GM12878 (cell line): ENCODE results near the gene RARG. TPM values are rescaled to one million over a fixed set of nuclear protein-coding genes. Genes with fewer than 3 reads are reported as not detected.

Source experiments
- ATF3 ChIP-seq: IDR thresholded peaks from 2 replicates; pipeline ENCODE4 v1.6.1; 2011; ENCODE audit warnings: low read depth, mild to moderate bottlenecking, low read length, moderate library complexity, borderline replicate concordance; ENCODE audit errors: extremely low read depth
- BACH1 ChIP-seq: fragments of 450-650 bp; IDR thresholded peaks from 2 replicates; pipeline ENCODE4 v1.6.1; 2017; ENCODE audit warnings: mild to moderate bottlenecking, borderline replicate concordance
- BMI1 ChIP-seq: fragments of 450-650 bp; IDR thresholded peaks from 2 replicates; pipeline ENCODE4 v1.6.1; 2016; ENCODE audit warnings: mild to moderate bottlenecking, moderate library complexity, borderline replicate concordance
- CHD2 ChIP-seq: IDR thresholded peaks from 2 replicates; pipeline ENCODE4 v1.6.1; 2011; ENCODE audit warnings: low read depth, low read length, improper control_type of control experiment, borderline replicate concordance
- CREM ChIP-seq: IDR thresholded peaks from 2 replicates; pipeline ENCODE4 v1.6.1; 2014; ENCODE audit warnings: antibody characterized with exemption, low read depth
- MYB ChIP-seq: fragments of 150-350 bp; IDR thresholded peaks from 2 replicates; pipeline ENCODE4 v1.6.1; 2014; ENCODE audit warnings: mild to moderate bottlenecking, low read depth, low read length, borderline replicate concordance
- NFXL1 ChIP-seq: fragments of 450-650 bp; IDR thresholded peaks from 2 replicates; pipeline ENCODE4 v1.6.1; 2017; ENCODE audit warnings: antibody characterized with exemption, mild to moderate bottlenecking, borderline replicate concordance
- POLR2AphosphoS5 ChIP-seq: IDR thresholded peaks from 2 replicates; pipeline ENCODE4 v1.6.1; 2011; ENCODE audit warnings: mild to moderate bottlenecking, low read length, inconsistent platforms
- RELA ChIP-seq: fragments of 450-650 bp; IDR thresholded peaks from 2 replicates; pipeline ENCODE4 v1.8.0; 2014; ENCODE audit warnings: borderline replicate concordance; ENCODE audit not compliant: partially characterized antibody
- RFX5 ChIP-seq: IDR thresholded peaks from 2 replicates; pipeline ENCODE4 v1.6.1; 2011; ENCODE audit warnings: low read depth, low read length, improper control_type of control experiment
- SIN3A ChIP-seq: IDR thresholded peaks from 2 replicates; pipeline ENCODE4 v1.6.1; 2012; ENCODE audit warnings: low read depth, low read length, improper control_type of control experiment
- SIX5 ChIP-seq: IDR thresholded peaks from 2 replicates; pipeline ENCODE4 v1.6.1; 2011; ENCODE audit warnings: mild to moderate bottlenecking, low read depth, low read length, moderate library complexity; ENCODE audit not compliant: severe bottlenecking
- SMAD5 ChIP-seq: IDR thresholded peaks from 2 replicates; pipeline ENCODE4 v1.6.1; 2016; ENCODE audit warnings: antibody characterized with exemption, low read depth
- SPI1 ChIP-seq: IDR thresholded peaks from 2 replicates; pipeline ENCODE4 v1.6.1; 2011; ENCODE audit warnings: low read depth, mild to moderate bottlenecking, low read length, moderate library complexity, borderline replicate concordance; ENCODE audit not compliant: insufficient read depth
- STAT1 ChIP-seq: fragments of 450-650 bp; conservative IDR thresholded peaks from 2 replicates; pipeline ENCODE4 v1.6.1; 2014; ENCODE audit warnings: antibody characterized with exemption, mild to moderate bottlenecking
- SUZ12 ChIP-seq: fragments of 200-600 bp; sonication (generic); IDR thresholded peaks from one replicate; pipeline ENCODE4 v1.6.1; 2018; ENCODE audit warnings: antibody characterized with exemption, mild to moderate bottlenecking; ENCODE audit not compliant: unreplicated experiment
- polyA plus RNA-seq, 11 experiments: library from polyadenylated mRNA; depleted of rRNA in 4 of 11; unstranded in 6 of 11; stranded (reverse) in 5 of 11; fragments of >200 nt; fragmentation: Nextera tagmentation in 4 of 11; fragmentation: Illumina TruSeq in 1 of 11; extraction: Ambion mirVana in 4 of 11; extraction: Trizol in 1 of 11; gene quantifications; 1 replicate in 1 of 11; 2 replicates in 10 of 11; pipeline versions ENCODE4 v1.2.1 to v1.2.3, GENCODE V29; 2011 to 2016; ENCODE audit warnings: inconsistent platforms in 2 of 11, missing spikeins in 2 of 11, low read depth in 1 of 11
- total RNA-seq, 4 experiments: library from RNA; depleted of rRNA in 3 of 4; stranded (reverse); fragments of >200 nt in 3 of 4; fragmentation: Illumina TruSeq in 1 of 4; extraction: Trizol in 1 of 4; gene quantifications; 2 replicates each; pipeline versions ENCODE4 v1.2.1 to v1.2.3, GENCODE V29; 2013 to 2021
- TF ChIP-seq, protein P1 (sequence below): IDR thresholded peaks from 2 replicates; pipeline ENCODE4 v1.6.1; 2011; ENCODE audit warnings: borderline replicate concordance, low read depth, mild to moderate bottlenecking, moderate library complexity, mixed read lengths, low read length; ENCODE audit not compliant: insufficient read depth; ENCODE audit errors: extremely low read length
- TF ChIP-seq, protein P2 (sequence below): fragments of 450-650 bp; IDR thresholded peaks from 2 replicates; pipeline ENCODE4 v1.6.1; 2016; ENCODE audit warnings: mild to moderate bottlenecking, moderate library complexity, borderline replicate concordance
- TF ChIP-seq, protein P3 (sequence below): fragments of 450-650 bp; IDR thresholded peaks from 2 replicates; pipeline ENCODE4 v1.6.1; 2016; ENCODE audit warnings: mild to moderate bottlenecking
- TF ChIP-seq, protein P4 (sequence below): fragments of 450-650 bp; IDR thresholded peaks from 2 replicates; pipeline ENCODE4 v1.6.1; 2018; ENCODE audit warnings: borderline replicate concordance, mild to moderate bottlenecking; ENCODE audit not compliant: partially characterized antibody

The RARG gene
- total and polyA plus RNA-seq, 10 of the 15 experiments (the other 5 are each of a cell fraction or from before 2014, with no cell fraction given) = 0.27 to 8.1 (median 4.1) TPM

GRCh38 chr12:53200458-53201176, 31.4 kb downstream of the RARG start (continued):
- TF ChIP-seq, protein P1, sequence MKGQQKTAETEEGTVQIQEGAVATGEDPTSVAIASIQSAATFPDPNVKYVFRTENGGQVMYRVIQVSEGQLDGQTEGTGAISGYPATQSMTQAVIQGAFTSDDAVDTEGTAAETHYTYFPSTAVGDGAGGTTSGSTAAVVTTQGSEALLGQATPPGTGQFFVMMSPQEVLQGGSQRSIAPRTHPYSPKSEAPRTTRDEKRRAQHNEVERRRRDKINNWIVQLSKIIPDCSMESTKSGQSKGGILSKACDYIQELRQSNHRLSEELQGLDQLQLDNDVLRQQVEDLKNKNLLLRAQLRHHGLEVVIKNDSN = no peak
- peak; percentile 78 for TF ChIP-seq CREM
- TF ChIP-seq SPI1 = peak; percentile 99
- TF ChIP-seq, protein P2, sequence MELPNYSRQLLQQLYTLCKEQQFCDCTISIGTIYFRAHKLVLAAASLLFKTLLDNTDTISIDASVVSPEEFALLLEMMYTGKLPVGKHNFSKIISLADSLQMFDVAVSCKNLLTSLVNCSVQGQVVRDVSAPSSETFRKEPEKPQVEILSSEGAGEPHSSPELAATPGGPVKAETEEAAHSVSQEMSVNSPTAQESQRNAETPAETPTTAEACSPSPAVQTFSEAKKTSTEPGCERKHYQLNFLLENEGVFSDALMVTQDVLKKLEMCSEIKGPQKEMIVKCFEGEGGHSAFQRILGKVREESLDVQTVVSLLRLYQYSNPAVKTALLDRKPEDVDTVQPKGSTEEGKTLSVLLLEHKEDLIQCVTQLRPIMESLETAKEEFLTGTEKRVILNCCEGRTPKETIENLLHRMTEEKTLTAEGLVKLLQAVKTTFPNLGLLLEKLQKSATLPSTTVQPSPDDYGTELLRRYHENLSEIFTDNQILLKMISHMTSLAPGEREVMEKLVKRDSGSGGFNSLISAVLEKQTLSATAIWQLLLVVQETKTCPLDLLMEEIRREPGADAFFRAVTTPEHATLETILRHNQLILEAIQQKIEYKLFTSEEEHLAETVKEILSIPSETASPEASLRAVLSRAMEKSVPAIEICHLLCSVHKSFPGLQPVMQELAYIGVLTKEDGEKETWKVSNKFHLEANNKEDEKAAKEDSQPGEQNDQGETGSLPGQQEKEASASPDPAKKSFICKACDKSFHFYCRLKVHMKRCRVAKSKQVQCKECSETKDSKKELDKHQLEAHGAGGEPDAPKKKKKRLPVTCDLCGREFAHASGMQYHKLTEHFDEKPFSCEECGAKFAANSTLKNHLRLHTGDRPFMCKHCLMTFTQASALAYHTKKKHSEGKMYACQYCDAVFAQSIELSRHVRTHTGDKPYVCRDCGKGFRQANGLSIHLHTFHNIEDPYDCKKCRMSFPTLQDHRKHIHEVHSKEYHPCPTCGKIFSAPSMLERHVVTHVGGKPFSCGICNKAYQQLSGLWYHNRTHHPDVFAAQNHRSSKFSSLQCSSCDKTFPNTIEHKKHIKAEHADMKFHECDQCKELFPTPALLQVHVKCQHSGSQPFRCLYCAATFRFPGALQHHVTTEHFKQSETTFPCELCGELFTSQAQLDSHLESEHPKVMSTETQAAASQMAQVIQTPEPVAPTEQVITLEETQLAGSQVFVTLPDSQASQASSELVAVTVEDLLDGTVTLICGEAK = no peak
- TF ChIP-seq BACH1 = peak; percentile 80; the same call in 1 of the 2 replicates
- TF ChIP-seq RFX5 = no peak
- TF ChIP-seq STAT1 = no peak
- no peak for TF ChIP-seq SIX5
- TF ChIP-seq SUZ12 = no peak
- TF ChIP-seq RELA = no peak
- no peak for TF ChIP-seq POLR2AphosphoS5
- TF ChIP-seq, protein P3, sequence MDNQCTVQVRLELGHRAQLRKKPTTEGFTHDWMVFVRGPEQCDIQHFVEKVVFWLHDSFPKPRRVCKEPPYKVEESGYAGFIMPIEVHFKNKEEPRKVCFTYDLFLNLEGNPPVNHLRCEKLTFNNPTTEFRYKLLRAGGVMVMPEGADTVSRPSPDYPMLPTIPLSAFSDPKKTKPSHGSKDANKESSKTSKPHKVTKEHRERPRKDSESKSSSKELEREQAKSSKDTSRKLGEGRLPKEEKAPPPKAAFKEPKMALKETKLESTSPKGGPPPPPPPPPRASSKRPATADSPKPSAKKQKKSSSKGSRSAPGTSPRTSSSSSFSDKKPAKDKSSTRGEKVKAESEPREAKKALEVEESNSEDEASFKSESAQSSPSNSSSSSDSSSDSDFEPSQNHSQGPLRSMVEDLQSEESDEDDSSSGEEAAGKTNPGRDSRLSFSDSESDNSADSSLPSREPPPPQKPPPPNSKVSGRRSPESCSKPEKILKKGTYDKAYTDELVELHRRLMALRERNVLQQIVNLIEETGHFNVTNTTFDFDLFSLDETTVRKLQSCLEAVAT = peak; percentile 71; the same call in 1 of the 2 replicates
- TF ChIP-seq BMI1 = peak; percentile 84; the same call in 1 of the 2 replicates
- no peak for TF ChIP-seq SIN3A
- no peak for TF ChIP-seq ATF3
- peak; percentile 98 for TF ChIP-seq NFXL1
- TF ChIP-seq, protein P4, sequence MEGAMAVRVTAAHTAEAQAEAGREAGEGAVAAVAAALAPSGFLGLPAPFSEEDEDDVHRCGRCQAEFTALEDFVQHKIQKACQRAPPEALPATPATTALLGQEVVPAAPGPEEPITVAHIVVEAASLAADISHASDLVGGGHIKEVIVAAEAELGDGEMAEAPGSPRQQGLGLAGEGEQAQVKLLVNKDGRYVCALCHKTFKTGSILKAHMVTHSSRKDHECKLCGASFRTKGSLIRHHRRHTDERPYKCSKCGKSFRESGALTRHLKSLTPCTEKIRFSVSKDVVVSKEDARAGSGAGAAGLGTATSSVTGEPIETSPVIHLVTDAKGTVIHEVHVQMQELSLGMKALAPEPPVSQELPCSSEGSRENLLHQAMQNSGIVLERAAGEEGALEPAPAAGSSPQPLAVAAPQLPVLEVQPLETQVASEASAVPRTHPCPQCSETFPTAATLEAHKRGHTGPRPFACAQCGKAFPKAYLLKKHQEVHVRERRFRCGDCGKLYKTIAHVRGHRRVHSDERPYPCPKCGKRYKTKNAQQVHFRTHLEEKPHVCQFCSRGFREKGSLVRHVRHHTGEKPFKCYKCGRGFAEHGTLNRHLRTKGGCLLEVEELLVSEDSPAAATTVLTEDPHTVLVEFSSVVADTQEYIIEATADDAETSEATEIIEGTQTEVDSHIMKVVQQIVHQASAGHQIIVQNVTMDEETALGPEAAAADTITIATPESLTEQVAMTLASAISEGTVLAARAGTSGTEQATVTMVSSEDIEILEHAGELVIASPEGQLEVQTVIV = no peak
- peak; percentile 61; the same call in 1 of the 2 replicates for TF ChIP-seq CHD2
- TF ChIP-seq SMAD5 = no peak
- TF ChIP-seq MYB = no peak
